B cell (primary cell): ENCODE measurements around the gene MTMR10. TPM values are rescaled to one million over a fixed set of nuclear protein-coding genes. Genes with fewer than 3 reads are reported as not detected.
A peak's percentile ranks its signal among the peaks of the same experiment; 100 is the strongest.

Experiments
- ATAC-seq: fragments of 200-7000 bp; cut with Tn5 transposase; one replicate; pipeline ENCODE4 v1.10.0; 2021; ENCODE audit warnings: low read depth, mild to moderate bottlenecking, moderate number of reproducible peaks, moderate library complexity
- CTCF ChIA-PET: fragments of 350-600 bp; sonication (Branson Sonifier 250); formaldehyde crosslinking; loops from one replicate; lab custom pipeline; 2021; ENCODE audit warnings: antibody characterized with exemption, inconsistent platforms; lab: Charles Lee
- POLR2A ChIA-PET: fragments of 350-600 bp; sonication (Branson Sonifier 250); formaldehyde crosslinking; loops from one replicate; lab custom pipeline; 2021; ENCODE audit warnings: antibody characterized with exemption; lab: Charles Lee
- DNase-seq: peaks from one replicate; pipeline ENCODE4 v3.0.0; 2013
- H2AFZ ChIP-seq: 2 replicates; pipeline ENCODE4 v1.6.1; 2012; ENCODE audit warnings: mild to moderate bottlenecking, low read depth, low read length; ENCODE audit not compliant: insufficient read depth, poor library complexity, severe bottlenecking
- H3K27ac ChIP-seq, 2 donors: 1 replicate in 1 of 2; 2 replicates in 1 of 2; pipeline ENCODE4 v1.5.1; 2012 to 2013; ENCODE audit warnings: low read length in 2 of 2, mild to moderate bottlenecking in 2 of 2, moderate library complexity in 1 of 2
- H3K27me3 ChIP-seq, 4 experiments: fragments of 200-600 bp in 1 of 4; sonication (generic) in 1 of 4; replicated peaks in 1 of 4; 1 replicate in 2 of 4; 2 replicates in 2 of 4; pipeline versions ENCODE4 v1.6.1 to v1.7.0; 2013 to 2016; ENCODE audit warnings: low read length in 3 of 4, mild to moderate bottlenecking in 2 of 4, mixed read lengths in 1 of 4, moderate library complexity in 1 of 4; ENCODE audit not compliant: insufficient read depth in 4 of 4, control insufficient read depth in 3 of 4; ENCODE audit errors: control extremely low read depth in 1 of 4
- H3K36me3 ChIP-seq, 2 experiments: replicated peaks in 1 of 2; 1 replicate in 1 of 2; 2 replicates in 1 of 2; pipeline versions ENCODE4 v1.6.1 to v1.7.1; 2013; ENCODE audit warnings: low read length in 1 of 2; ENCODE audit not compliant: insufficient read depth in 2 of 2, control insufficient read depth in 1 of 2; ENCODE audit errors: control extremely low read depth in 1 of 2, extremely low read depth in 1 of 2
- H3K4me1 ChIP-seq, 2 donors: fragments of 200-600 bp in 1 of 2; sonication (generic) in 1 of 2; 1 replicate in 1 of 2; 2 replicates in 1 of 2; pipeline versions ENCODE4 v1.5.1 to v1.6.1; 2013 to 2017; ENCODE audit warnings: low read length in 2 of 2; ENCODE audit not compliant: control insufficient read depth in 2 of 2, insufficient read depth in 2 of 2
- H3K4me2 ChIP-seq: replicated peaks from 2 replicates; pipeline ENCODE3; 2012; ENCODE audit warnings: mild to moderate bottlenecking, low read depth, low read length; ENCODE audit not compliant: poor library complexity, severe bottlenecking
- H3K4me3 ChIP-seq, 5 experiments: fragments of 200-600 bp in 1 of 5; sonication (generic) in 1 of 5; 1 replicate in 3 of 5; 2 replicates in 2 of 5; pipeline versions ENCODE4 v1.5.1 to v1.7.0; 2011 to 2016; ENCODE audit warnings: low read length in 4 of 5, mild to moderate bottlenecking in 4 of 5, low read depth in 2 of 5, control low read depth in 1 of 5, moderate library complexity in 1 of 5; ENCODE audit not compliant: insufficient read depth in 1 of 5; ENCODE audit errors: control extremely low read depth in 1 of 5, extremely low read depth in 1 of 5
- H3K79me2 ChIP-seq: fragments of 200-600 bp; sonication (generic); one replicate; pipeline ENCODE4 v1.6.0; 2016; ENCODE audit warnings: low read length; ENCODE audit not compliant: control insufficient read depth, insufficient read depth
- H3K9ac ChIP-seq: fragments of 200-600 bp; sonication (generic); 2 replicates; pipeline ENCODE4 v1.6.1; 2017; ENCODE audit warnings: mild to moderate bottlenecking, low read length, moderate library complexity
- H3K9me3 ChIP-seq, 3 donors: one replicate each; pipeline versions ENCODE4 v1.6.1 to v1.7.1; 2013; ENCODE audit warnings: low read length in 2 of 3; ENCODE audit not compliant: control insufficient read depth in 2 of 3, insufficient read depth in 1 of 3; ENCODE audit errors: control extremely low read depth in 1 of 3
- H4K20me1 ChIP-seq: 2 replicates; pipeline ENCODE4 v1.6.0; 2012; ENCODE audit warnings: mild to moderate bottlenecking, low read length; ENCODE audit not compliant: insufficient read depth, control insufficient read depth, poor library complexity, severe bottlenecking
- H3K27ac Mint-ChIP-seq: one replicate; pipeline ENCODE4 v1.8.0; 2021; ENCODE audit warnings: mixed read lengths
- H3K27me3 Mint-ChIP-seq: one replicate; pipeline ENCODE4 v1.8.0; 2021; ENCODE audit warnings: mixed read lengths
- H3K4me1 Mint-ChIP-seq: one replicate; pipeline ENCODE4 v1.8.0; 2021; ENCODE audit warnings: mixed read lengths
- H3K4me3 Mint-ChIP-seq: one replicate; pipeline ENCODE4 v1.8.0; 2021; ENCODE audit warnings: mixed read lengths
- H3K9me3 Mint-ChIP-seq: one replicate; pipeline ENCODE4 v1.8.0; 2022; ENCODE audit warnings: mixed read lengths; ENCODE audit not compliant: insufficient read depth
- CTCF ChIP-seq: fragments of 200-600 bp; IDR thresholded peaks from one replicate; pipeline ENCODE4 v1.8.0; 2022; ENCODE audit warnings: antibody characterized with exemption, mild to moderate bottlenecking
- EZH2 ChIP-seq: IDR thresholded peaks from 2 replicates; pipeline ENCODE4 v1.6.1; 2012; ENCODE audit warnings: borderline replicate concordance, low read depth, mild to moderate bottlenecking, moderate library complexity, low read length; ENCODE audit not compliant: insufficient read depth, poor library complexity, severe bottlenecking
- WGBS: methylation state at CpG from one replicate; pipeline ENCODE4 v1.1.5; 2013; ENCODE audit warnings: missing lambda C conversion rate; ENCODE audit not compliant: insufficient coverage; 5-methylcytosine and 5-hydroxymethylcytosine counted together
- intact Hi-C: fragments of 100-400 bp; cut with micrococcal nuclease; formaldehyde crosslinking; loops from one replicate; pipeline ENCODE4 v1.10.0; 2022
- polyA plus RNA-seq: library from polyadenylated mRNA; depleted of rRNA; stranded (reverse); fragments of >200 nt; gene quantifications from 2 replicates; pipeline ENCODE4 v1.2.3, GENCODE V29; 2012
- total RNA-seq, 2 donors: library from RNA; stranded (reverse); fragments of 120-200 nt in 1 of 2; gene quantifications; 1 replicate in 1 of 2; 2 replicates in 1 of 2; pipeline versions ENCODE4 v1.2.3 to v1.2.4, GENCODE V29; 2013 to 2022

The MTMR10 gene
- total and polyA plus RNA-seq, 2 donors (not counting 1 experiment from before 2014, with no cell fraction given) = 27.9 to 50.2 TPM

GRCh38 chr15:31005660-31006059 is 14.2 kb upstream of the MTMR10 start:
- Mint-ChIP-seq H3K27ac (peak overlapping the region; percentile 4), H3K27me3 (no peaks in the 10 kb centered on the region), H3K9me3 (no peaks in the 10 kb centered on the region), H3K4me1 (peaks cover 79% of the 10 kb centered on the region), H3K4me3 (peak overlapping the region; percentile 54)
- intact Hi-C loops = loop anchor here (1.0 to 10.0 kb wide), 4 partner anchors 9 to 359 kb away; partner anchors contain the start of gene MTMR10
- TF ChIP-seq EZH2 (no peak), CTCF (no peak)
- H3K4me2 ChIP-seq = peak overlapping the region; percentile 38
- no peaks in the 10 kb centered on the region for H3K27me3 ChIP-seq
- H3K36me3 ChIP-seq = no peaks in the 10 kb centered on the region
- H3K4me3 ChIP-seq = peak overlapping the region in 1 of 5 experiments; percentile 2
- ChIA-PET CTCF (interaction anchor here (0.9 to 2.0 kb wide), 3 partner anchors 16 to 123 kb away, joined by 3 to 7 read pairs (median 4); no protein-coding TSS in a partner anchor), POLR2A (interaction anchor here (0.6 to 1.6 kb wide), 3 partner anchors 8 to 94 kb away, joined by 3 to 5 read pairs (median 3); no protein-coding TSS in a partner anchor)
- H3K79me2 ChIP-seq = no peaks in the 10 kb centered on the region
- H3K27ac ChIP-seq = peak overlapping the region; percentile 13 to 32
- H2AFZ ChIP-seq = no peak overlapping the region
- H3K9ac ChIP-seq = no peak overlapping the region
- peaks cover 46 to 55% of the 10 kb centered on the region in 2 donors for H3K4me1 ChIP-seq
- DNase-seq (no peak), ATAC-seq (no peak)
- no CpG with 5 or more reads among the region's 2 CpGs for WGBS
- H4K20me1 ChIP-seq = no peaks in the 10 kb centered on the region
- H3K9me3 ChIP-seq = no peaks in the 10 kb centered on the region

- Histone ChIP-seq H3K79me2 (no peaks in the 10 kb centered on the region), H3K4me3 (peak overlapping the region in 4 of 5 experiments; percentile 3 to 47 (median 30)), H3K27me3 (no peaks in the 10 kb centered on the region), H3K9me3 (no peaks in the 10 kb centered on the region), H3K4me1 (peaks cover 46 to 61% of the 10 kb centered on the region in 2 donors), H3K4me2 (peak overlapping the region; percentile 70), H4K20me1 (no peaks in the 10 kb centered on the region), H3K27ac (peak overlapping the region; percentile 28 to 55), H3K36me3 (no peaks in the 10 kb centered on the region), H3K9ac (peak overlapping the region; percentile 12), H2AFZ (peak overlapping the region; percentile 14)
- intact Hi-C loops = loop anchor here (2.0 to 10.0 kb wide), 4 partner anchors 13 to 361 kb away; partner anchors contain the start of gene MTMR10
- CTCF ChIA-PET = interaction anchor here (0.6 to 2.6 kb wide), 6 partner anchors 10 to 125 kb away, joined by 3 to 12 read pairs (median 4); partner anchors contain the start of gene MTMR10
- no peaks in the 10 kb centered on the region for H3K27me3 Mint-ChIP-seq
- H3K4me1 Mint-ChIP-seq = peaks cover 84% of the 10 kb centered on the region
- peak overlapping the region; percentile 75 for H3K4me3 Mint-ChIP-seq
- DNase-seq (peak; percentile 83), ATAC-seq (peak; percentile 92)
- H3K27ac Mint-ChIP-seq = peak overlapping the region; percentile 90
- TF ChIP-seq EZH2 = no peak
- no peak for TF ChIP-seq CTCF
- no peaks in the 10 kb centered on the region for H3K9me3 Mint-ChIP-seq
- POLR2A ChIA-PET = interaction anchor here (0.6 to 3.5 kb wide), 4 partner anchors 9 to 46 kb away, joined by 3 to 15 read pairs (median 4); partner anchors contain the start of gene MTMR10
- 0% methylated on average over 4 of the region's 5 CpGs for WGBS
Measured at GRCh38 chr15:31004220-31004733, 12.8 kb upstream of the MTMR10 start.
